ENCODE results near the gene PTPRU. TPM values are rescaled to one million over a fixed set of nuclear protein-coding genes. Genes with fewer than 3 reads are reported as not detected.

Gene PTPRU
- total and polyA plus RNA-seq, 2 of the 8 experiments (the other 6 are each of a cell fraction or from before 2014, with no cell fraction given): 33.8 to 41.8 TPM

- Histone ChIP-seq H3K4me1 (replicated peaks in 1 of 4; ENCODE audit: control insufficient read depth in 3 of 4, insufficient read depth in 4 of 4, low read length in 3 of 4) (no peaks in the 10 kb centered on the region), H2BK5ac (ENCODE audit: low read depth, low read length) (no peak overlapping the region), H3K4me2 (ENCODE audit: insufficient read depth in 1 of 2, low read depth in 2 of 2, low read length in 2 of 2) (no peak overlapping the region), H4K20me1 (replicated peaks in 1 of 2; ENCODE audit: control insufficient read depth in 1 of 2, insufficient read depth in 2 of 2, low read length in 2 of 2) (no peaks in the 10 kb centered on the region), H2BK20ac (ENCODE audit: low read length) (no peak overlapping the region), H3K36me3 (ENCODE audit: control insufficient read depth in 2 of 4, insufficient read depth in 4 of 4, low read length in 3 of 4) (peaks cover 0 to 4% (median 0%) of the 10 kb centered on the region in 4 experiments; a peak in 3 of 8 replicates), H3K27me3 (replicated peaks in 1 of 4; ENCODE audit: control insufficient read depth in 3 of 4, extremely low read depth in 1 of 4, insufficient read depth in 3 of 4, low read length in 3 of 4) (no peaks in the 10 kb centered on the region), H4K5ac (ENCODE audit: insufficient read length, low read depth, low read length) (no peak overlapping the region), H4K8ac (ENCODE audit: extremely low read depth, insufficient read depth, low read length) (no peak overlapping the region), H3K9me3 (ENCODE audit: insufficient read depth in 2 of 2, low read depth in 1 of 2, low read length in 1 of 2) (0 out of 4 replicates have a peak, but pooled peaks cover 0 to 2% of the 10 kb centered on the region in 2 experiments), H3K18ac (ENCODE audit: extremely low read depth, low read length) (no peak overlapping the region), H3K27ac (ENCODE audit: low read depth, low read length) (no peak overlapping the region), H3K4ac (replicated peaks; ENCODE audit: insufficient read length, low read depth, low read length) (no peak overlapping the region), H3K79me2 (ENCODE audit: control insufficient read depth in 1 of 2, insufficient read depth in 2 of 2, low read length in 2 of 2) (no peaks in the 10 kb centered on the region), H3K23me2 (ENCODE audit: low read depth, low read length) (no peaks in the 10 kb centered on the region; the same call in 1 of the 2 replicates), H2BK120ac (replicated peaks; ENCODE audit: low read depth, low read length) (no peak overlapping the region), H2AK5ac (ENCODE audit: low read depth, low read length) (no peak overlapping the region), H3K4me3 (ENCODE audit: extremely low read depth in 1 of 4, insufficient read depth in 2 of 4, low read depth in 3 of 4, low read length in 4 of 4) (no peak overlapping the region), H3K56ac (replicated peaks; ENCODE audit: insufficient read length, low read depth, low read length) (no peak overlapping the region), H3K79me1 (ENCODE audit: low read depth, low read length) (no peaks in the 10 kb centered on the region), H2AFZ (ENCODE audit: low read length) (no peak overlapping the region), H4K91ac (replicated peaks; ENCODE audit: insufficient read length, low read length) (no peak overlapping the region), H3K14ac (ENCODE audit: insufficient read length) (no peak overlapping the region), H3K9ac (replicated peaks in 1 of 4; ENCODE audit: extremely low read depth in 1 of 4, low read depth in 3 of 4, low read length in 3 of 4) (no peak overlapping the region), H2BK15ac (ENCODE audit: low read length) (no peak overlapping the region), H2BK12ac (ENCODE audit: low read depth, low read length) (no peak overlapping the region), H3K23ac (ENCODE audit: insufficient read length) (no peak overlapping the region)
- WGBS, 2 experiments (ENCODE audit: extremely low coverage in 1 of 2, insufficient coverage in 1 of 2, insufficient read length in 1 of 2, insufficient replicate concordance in 2 of 2, low coverage in 1 of 2, low lambda C conversion rate in 2 of 2, missing lambda C conversion rate in 1 of 2): 86% methylated on average over 7 of the region's 7 CpGs; no CpG with 5 or more reads in 1 of the 2 experiments
- FAIRE-seq: no peak
- TF ChIP-seq TAF1 (IDR thresholded peaks at IDR 0.05; ENCODE audit: low read depth, low read length) (no peak), RAD21 (IDR thresholded peaks at IDR 0.05 in 1 of 2, conservative IDR thresholded peaks at IDR 0.05 in 1 of 2; ENCODE audit: low read depth in 2 of 2, low read length in 2 of 2) (peak in 1 of 2 experiments; percentile 23; a peak in 1 of 4 replicates)
- POLR2A ChIA-PET (ENCODE audit: partially characterized antibody): interaction anchor here (1.0 kb wide), 1 partner anchor 16 kb away, joined by 3 read pairs; no protein-coding TSS in a partner anchor
- CTCF ChIA-PET (ENCODE audit: partially characterized antibody): interaction anchor here (0.8 kb wide), 1 partner anchor 21 kb away, joined by 3 read pairs; no protein-coding TSS in a partner anchor
- DNase-seq (ENCODE audit: low read depth in 1 of 2, low spot score in 2 of 2): no peak
These were observed 69.6 kb downstream of the PTPRU start for GRCh38 chr1:29305943-29306342.

Measured in H1 (cell line).